AG09319 (cell line): ENCODE results near the gene CTBP2.

Experiments used
- DNase-seq: peaks from one replicate; pipeline ENCODE4 v3.0.0-alpha.2; 2010; ENCODE audit warnings: low read depth; ENCODE audit errors: extremely low read depth
- CTCF ChIP-seq: IDR thresholded peaks from 2 replicates; pipeline ENCODE4 v1.5.1; 2011; ENCODE audit warnings: low read depth, mild to moderate bottlenecking, inconsistent platforms, low read length, moderate library complexity

Gene CTBP2

GRCh38 chr10:125102246-125102645, 58.1 kb downstream of the CTBP2 start:
- DNase-seq, result peak; percentile 36
- TF ChIP-seq CTCF, result no peak

GRCh38 chr10:125101581-125101980, 58.8 kb downstream of the CTBP2 start:
- TF ChIP-seq CTCF, result no peak
- no peak for DNase-seq

DNA sequence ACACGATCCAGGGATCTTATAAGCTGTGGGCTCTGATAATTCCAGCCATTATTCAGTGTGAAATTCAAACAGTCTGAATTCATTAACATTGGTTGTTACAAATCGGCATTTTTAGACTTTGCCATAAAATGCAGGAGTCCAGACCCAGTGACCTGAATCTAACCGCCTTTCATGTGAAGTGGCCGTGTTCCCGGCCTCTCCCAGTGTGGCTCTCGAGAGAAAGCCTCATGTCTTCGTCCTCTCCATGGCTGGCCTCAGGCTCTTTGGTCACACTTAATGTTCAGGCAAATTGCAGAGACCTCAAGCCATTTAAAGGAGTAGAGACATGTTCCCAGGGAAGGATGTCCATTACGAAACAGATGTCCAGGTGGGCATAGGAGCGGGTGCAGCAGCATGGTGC, 59.3 kb downstream of the CTBP2 start:
- TF ChIP-seq CTCF, result no peak
- no peak for DNase-seq

DNA sequence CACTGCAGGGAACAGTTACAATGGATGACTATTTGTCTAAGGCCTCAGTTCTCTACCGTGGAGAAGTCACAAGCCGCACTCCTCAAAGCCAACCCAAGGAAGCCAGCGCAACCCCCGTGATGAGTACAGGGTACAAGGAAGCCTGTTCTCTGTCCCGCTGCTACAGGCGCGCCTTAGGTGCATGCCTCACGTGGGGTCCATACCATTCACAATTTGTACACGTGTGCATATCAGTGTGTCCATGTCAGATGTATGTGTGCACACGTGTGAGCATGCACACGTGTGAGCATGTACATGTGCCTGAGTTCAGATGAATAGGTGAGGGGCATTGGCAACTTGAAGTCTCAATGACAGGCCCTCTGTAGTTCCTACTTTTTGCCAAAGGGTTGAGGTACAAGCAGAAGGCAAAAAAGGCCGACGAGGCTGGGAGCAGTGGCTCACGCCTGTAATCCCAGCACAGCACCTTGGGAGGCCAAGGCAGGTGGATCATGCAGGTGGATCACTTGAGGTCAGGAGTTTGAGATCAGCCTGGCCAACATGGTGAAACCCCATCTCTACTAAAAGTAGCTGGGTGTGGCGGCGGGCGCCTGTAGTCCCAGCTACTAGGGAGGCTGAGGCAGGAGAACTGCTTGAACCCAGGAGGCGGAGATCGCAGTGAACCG, 62.8 kb downstream of the CTBP2 start:
- TF ChIP-seq CTCF, result no peak
- no peak for DNase-seq

DNA sequence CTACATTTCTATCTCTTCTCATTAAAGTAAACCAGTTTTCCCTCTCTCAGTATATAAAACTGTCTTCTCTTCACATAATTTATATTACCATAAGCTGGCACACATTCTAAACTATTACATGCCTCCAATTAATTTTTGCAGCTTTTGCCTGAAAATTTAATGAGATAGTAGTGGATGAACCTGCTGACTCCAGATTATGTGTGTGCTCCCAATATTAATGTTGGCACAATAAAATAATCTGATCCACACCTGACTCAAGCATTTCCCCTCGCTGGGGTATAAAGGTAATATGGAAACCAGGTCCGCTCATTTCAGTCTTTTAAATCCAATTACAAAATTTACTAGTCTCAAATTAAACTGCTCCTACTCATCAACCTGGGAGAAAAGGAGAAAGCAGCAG, 63.4 kb downstream of the CTBP2 start:
- DNase-seq, result no peak
- no peak for TF ChIP-seq CTCF

DNA sequence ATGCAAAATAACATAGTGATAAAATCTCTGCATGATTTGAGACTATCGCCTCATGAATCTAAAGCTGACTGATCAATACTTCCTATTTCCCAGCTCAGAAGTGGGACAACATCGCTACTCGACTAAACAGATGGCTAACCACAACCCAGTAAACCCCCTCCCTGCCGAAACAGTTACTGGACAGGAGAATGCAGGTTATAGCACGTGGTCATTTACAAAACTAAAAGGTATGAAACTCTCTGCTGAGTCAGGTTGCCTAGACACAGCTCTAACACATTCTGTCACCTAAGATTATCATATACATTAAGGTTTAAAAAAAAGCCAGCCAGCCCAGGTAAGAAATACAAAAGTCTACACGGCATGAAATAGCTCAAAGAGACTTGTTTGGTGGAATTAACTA, 64.0 kb downstream of the CTBP2 start:
- no peak for DNase-seq
- no peak for TF ChIP-seq CTCF

GRCh38 chr10:125095776-125096175, 64.6 kb downstream of the CTBP2 start:
- no peak for DNase-seq
- no peak for TF ChIP-seq CTCF
